RWPE2 (cell line): ENCODE measurements around the gene PIK3CG.

Experiments
- ATAC-seq: fragments of 200-7000 bp; cut with Tn5 transposase; 3 replicates; pipeline ENCODE4 v1.9.1; 2021; ENCODE audit warnings: low read depth
- DNase-seq: peaks from one replicate; pipeline ENCODE4 v3.0.0-alpha.2; 2020; ENCODE audit warnings: low spot score
- H3K27ac ChIP-seq: fragments of 450-650 bp; 2 replicates; pipeline ENCODE4 v1.5.1; 2017; ENCODE audit warnings: mild to moderate bottlenecking; ENCODE audit not compliant: poor library complexity, severe bottlenecking
- H3K27me3 ChIP-seq: fragments of 250-450 bp; sonication (Bioruptor Pico); 2 replicates; pipeline ENCODE4 v1.5.1; 2021; ENCODE audit warnings: mild to moderate bottlenecking, moderate library complexity; ENCODE audit not compliant: insufficient read depth, poor library complexity, severe bottlenecking
- H3K36me3 ChIP-seq: fragments of 250-450 bp; sonication (Bioruptor Pico); 2 replicates; pipeline ENCODE4 v1.5.1; 2020; ENCODE audit warnings: low read depth, mild to moderate bottlenecking, moderate library complexity
- H3K4me1 ChIP-seq: fragments of 250-450 bp; sonication (Bioruptor Pico); 2 replicates; pipeline ENCODE4 v1.5.1; 2021; ENCODE audit warnings: mild to moderate bottlenecking, moderate library complexity; ENCODE audit not compliant: insufficient read depth, poor library complexity, severe bottlenecking
- H3K4me3 ChIP-seq: fragments of 250-450 bp; sonication (Bioruptor Pico); 2 replicates; pipeline ENCODE4 v1.5.1; 2021; ENCODE audit warnings: mild to moderate bottlenecking, moderate library complexity; ENCODE audit not compliant: severe bottlenecking
- H3K9me3 ChIP-seq: fragments of 250-450 bp; sonication (Bioruptor Pico); 2 replicates; pipeline ENCODE4 v1.5.1; 2021; ENCODE audit warnings: mild to moderate bottlenecking, moderate library complexity; ENCODE audit not compliant: severe bottlenecking
- CTCF ChIP-seq: fragments of 450-650 bp; IDR thresholded peaks from one replicate; pipeline ENCODE4 v1.5.1; 2017; ENCODE audit warnings: mild to moderate bottlenecking, moderate library complexity; ENCODE audit not compliant: poor library complexity, severe bottlenecking

The PIK3CG gene

GRCh38 chr7:106885652-106886051 lies 20.6 kb downstream of the PIK3CG start:
- Histone ChIP-seq H3K27me3 (peaks cover 13% of the 10 kb centered on the region), H3K27ac (no peak overlapping the region), H3K36me3 (no peaks in the 10 kb centered on the region), H3K4me1 (no peaks in the 10 kb centered on the region), H3K9me3 (no peaks in the 10 kb centered on the region), H3K4me3 (no peak overlapping the region)
- DNase-seq (no peak), ATAC-seq (no peak)
- no peak for TF ChIP-seq CTCF

DNA sequence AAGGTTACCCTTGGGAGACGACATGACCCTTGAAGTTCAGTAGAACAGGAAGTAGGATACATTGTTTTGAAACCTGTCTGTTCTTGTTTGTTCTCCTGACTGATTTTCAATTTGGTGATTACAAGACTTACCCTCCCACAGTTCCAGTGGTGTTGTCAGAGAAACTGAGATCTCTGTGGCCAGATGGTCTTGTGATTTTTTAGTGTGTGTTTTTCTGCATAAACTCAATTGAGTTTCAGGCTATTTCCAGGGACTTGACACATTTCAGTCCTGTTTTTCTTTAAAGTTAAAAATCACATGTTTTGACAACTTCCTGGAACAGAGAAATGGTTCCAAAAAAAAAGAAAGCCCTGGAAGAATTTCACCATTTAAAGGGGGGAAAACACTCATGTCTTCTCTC lies 22.3 kb downstream of the PIK3CG start:
- no peaks in the 10 kb centered on the region for H3K36me3 ChIP-seq
- ATAC-seq (no peak), DNase-seq (no peak)
- H3K27ac ChIP-seq = no peak overlapping the region
- H3K27me3 ChIP-seq = peaks cover 6% of the 10 kb centered on the region
- no peaks in the 10 kb centered on the region for H3K9me3 ChIP-seq
- H3K4me3 ChIP-seq = no peak overlapping the region
- H3K4me1 ChIP-seq = no peaks in the 10 kb centered on the region
- TF ChIP-seq CTCF = no peak

DNA sequence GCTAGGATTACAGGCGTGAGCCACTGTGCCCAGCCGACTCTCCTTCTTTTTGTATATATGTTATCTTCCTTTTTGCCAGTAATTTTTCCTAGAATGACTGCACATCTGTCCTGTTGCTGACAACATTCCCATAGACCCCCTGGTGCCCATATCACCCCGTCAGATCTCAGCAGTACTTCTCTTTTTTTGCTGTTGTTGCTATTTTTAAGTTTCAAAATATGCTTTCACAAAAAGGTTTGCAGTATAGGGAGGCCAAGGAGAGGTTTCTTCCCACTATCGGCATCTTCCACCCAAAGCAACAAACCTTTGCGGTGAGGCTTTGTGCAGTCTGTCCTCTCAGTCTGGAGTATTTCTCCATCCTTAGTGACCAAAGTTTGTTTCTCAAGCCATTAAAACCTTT lies 23.1 kb downstream of the PIK3CG start:
- H3K9me3 ChIP-seq = no peaks in the 10 kb centered on the region
- ATAC-seq (no peak), DNase-seq (no peak)

GRCh38 chr7:106890952-106891351 lies 25.9 kb downstream of the PIK3CG start:
- no peak for TF ChIP-seq CTCF
- no peaks in the 10 kb centered on the region for H3K9me3 ChIP-seq
- no peak overlapping the region for H3K27ac ChIP-seq
- H3K36me3 ChIP-seq = no peaks in the 10 kb centered on the region
- H3K4me1 ChIP-seq = no peaks in the 10 kb centered on the region
- no peak overlapping the region for H3K4me3 ChIP-seq
- DNase-seq (no peak), ATAC-seq (no peak)
- no peaks in the 10 kb centered on the region for H3K27me3 ChIP-seq

More for the DNA sequence above, 23.1 kb downstream of the PIK3CG start:
- peaks cover 6% of the 10 kb centered on the region for H3K27me3 ChIP-seq
- no peak for TF ChIP-seq CTCF
- no peak overlapping the region for H3K4me3 ChIP-seq
- H3K36me3 ChIP-seq = no peaks in the 10 kb centered on the region
- H3K27ac ChIP-seq = no peak overlapping the region
- H3K4me1 ChIP-seq = no peaks in the 10 kb centered on the region

- H3K27ac ChIP-seq = no peak overlapping the region
- no peak for TF ChIP-seq CTCF
- no peaks in the 10 kb centered on the region for H3K4me1 ChIP-seq
- no peaks in the 10 kb centered on the region for H3K36me3 ChIP-seq
- DNase-seq (no peak), ATAC-seq (no peak)
- no peaks in the 10 kb centered on the region for H3K27me3 ChIP-seq
- no peak overlapping the region for H3K4me3 ChIP-seq
- no peaks in the 10 kb centered on the region for H3K9me3 ChIP-seq
These were observed 26.7 kb downstream of the PIK3CG start for GRCh38 chr7:106891548-106892410.
